ENCODE results near the gene ZNF575. TPM values are rescaled to one million over a fixed set of nuclear protein-coding genes. Genes with fewer than 3 reads are reported as not detected.

Gene ZNF575
- total RNA-seq, 2 experiments from 2014 or later = 2.0 TPM; not detected in 1

DNA sequence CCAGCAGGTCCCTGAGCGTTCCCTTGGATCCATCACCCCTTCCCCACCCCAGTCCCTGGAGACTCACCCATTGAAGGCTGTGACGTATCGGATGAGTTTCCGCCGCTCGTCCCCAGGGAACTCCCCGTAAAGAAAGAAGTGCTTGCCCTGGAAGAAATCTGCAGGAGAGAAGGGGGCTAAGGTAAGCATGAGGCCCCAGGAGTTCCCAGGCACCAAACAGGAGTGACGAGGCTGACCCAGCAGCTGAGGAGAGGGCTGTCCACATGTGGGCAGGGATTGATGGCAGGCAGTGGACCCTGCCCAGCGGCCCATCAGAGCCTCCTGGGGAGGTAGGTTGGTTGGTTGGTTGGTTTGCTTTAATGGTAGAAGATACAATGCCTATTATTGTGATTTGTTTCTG lies 11.1 kb downstream of the ZNF575 start:
- intact Hi-C loops (cut with micrococcal nuclease; ENCODE audit: unreplicated experiment) = no loop called here
- TF ChIP-seq, protein P1, sequence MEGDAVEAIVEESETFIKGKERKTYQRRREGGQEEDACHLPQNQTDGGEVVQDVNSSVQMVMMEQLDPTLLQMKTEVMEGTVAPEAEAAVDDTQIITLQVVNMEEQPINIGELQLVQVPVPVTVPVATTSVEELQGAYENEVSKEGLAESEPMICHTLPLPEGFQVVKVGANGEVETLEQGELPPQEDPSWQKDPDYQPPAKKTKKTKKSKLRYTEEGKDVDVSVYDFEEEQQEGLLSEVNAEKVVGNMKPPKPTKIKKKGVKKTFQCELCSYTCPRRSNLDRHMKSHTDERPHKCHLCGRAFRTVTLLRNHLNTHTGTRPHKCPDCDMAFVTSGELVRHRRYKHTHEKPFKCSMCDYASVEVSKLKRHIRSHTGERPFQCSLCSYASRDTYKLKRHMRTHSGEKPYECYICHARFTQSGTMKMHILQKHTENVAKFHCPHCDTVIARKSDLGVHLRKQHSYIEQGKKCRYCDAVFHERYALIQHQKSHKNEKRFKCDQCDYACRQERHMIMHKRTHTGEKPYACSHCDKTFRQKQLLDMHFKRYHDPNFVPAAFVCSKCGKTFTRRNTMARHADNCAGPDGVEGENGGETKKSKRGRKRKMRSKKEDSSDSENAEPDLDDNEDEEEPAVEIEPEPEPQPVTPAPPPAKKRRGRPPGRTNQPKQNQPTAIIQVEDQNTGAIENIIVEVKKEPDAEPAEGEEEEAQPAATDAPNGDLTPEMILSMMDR (conservative IDR thresholded peaks at IDR 0.05; ENCODE audit: low read length) = no peak
- TF ChIP-seq EZH2phosphoT487 (IDR thresholded peaks at IDR 0.05; ENCODE audit: borderline replicate concordance, low read depth, low read length) = no peak
- no peaks in the 10 kb centered on the region for H3K79me2 ChIP-seq (ENCODE audit: insufficient read depth, low read depth, low read length)

GRCh38 chr19:43545276-43545675 lies 12.3 kb downstream of the ZNF575 start:
- ChIA-PET POLR2A (no interaction called here), CTCF (ENCODE audit: unreplicated experiment) (no interaction called here)

More for the DNA sequence above, 11.1 kb downstream of the ZNF575 start:
- ChIA-PET POLR2A (no interaction called here), CTCF (ENCODE audit: unreplicated experiment) (no interaction called here)
- Histone ChIP-seq H3K9me2 (ENCODE audit: insufficient read depth, low read length) (no peaks in the 10 kb centered on the region), H4K20me1 (ENCODE audit: insufficient read depth, low read length) (no peaks in the 10 kb centered on the region), H3K9me3 (ENCODE audit: low read length) (no peaks in the 10 kb centered on the region), H3K4me2 (ENCODE audit: low read length) (no peak overlapping the region), H2AFZ (ENCODE audit: low read length) (no peak overlapping the region), H3K4me1 (ENCODE audit: insufficient read depth, low read length, poor library complexity, severe bottlenecking) (no peaks in the 10 kb centered on the region), H3K27ac (ENCODE audit: low read depth, low read length, poor library complexity, severe bottlenecking) (no peak overlapping the region), H3K4me3 (ENCODE audit: low read depth, low read length, poor library complexity, severe bottlenecking) (no peak overlapping the region), H3K36me3 (ENCODE audit: insufficient read depth, low read length) (peaks cover 49% of the 10 kb centered on the region)
- no TSS peak for BruUV-seq (replicated peaks)
- no peak for DNase-seq (ENCODE audit: low spot score)

GRCh38 chr19:43545981-43546380 lies 13.0 kb downstream of the ZNF575 start:
- CTCF ChIA-PET (ENCODE audit: unreplicated experiment) = interaction anchor here (0.7 kb wide), 1 partner anchor 12 kb away, joined by 3 read pairs; no protein-coding TSS in a partner anchor
- Histone ChIP-seq H3K4me1 (ENCODE audit: insufficient read depth, low read length, poor library complexity, severe bottlenecking) (no peaks in the 10 kb centered on the region), H3K4me3 (ENCODE audit: low read depth, low read length, poor library complexity, severe bottlenecking) (no peak overlapping the region), H3K9me3 (ENCODE audit: low read length) (no peaks in the 10 kb centered on the region), H2AFZ (ENCODE audit: low read length) (no peak overlapping the region), H4K20me1 (ENCODE audit: insufficient read depth, low read length) (no peaks in the 10 kb centered on the region), H3K79me2 (ENCODE audit: insufficient read depth, low read depth, low read length) (no peaks in the 10 kb centered on the region), H3K36me3 (ENCODE audit: insufficient read depth, low read length) (peaks cover 47% of the 10 kb centered on the region), H3K27ac (ENCODE audit: low read depth, low read length, poor library complexity, severe bottlenecking) (no peak overlapping the region), H3K4me2 (ENCODE audit: low read length) (no peak overlapping the region), H3K9me2 (ENCODE audit: insufficient read depth, low read length) (no peaks in the 10 kb centered on the region)
- POLR2A ChIA-PET = no interaction called here
- no TSS peak for BruUV-seq (replicated peaks)
- DNase-seq (ENCODE audit: low spot score) = no peak
- TF ChIP-seq, protein P1 (conservative IDR thresholded peaks at IDR 0.05; ENCODE audit: low read length) = no peak
- no peak for TF ChIP-seq EZH2phosphoT487 (IDR thresholded peaks at IDR 0.05; ENCODE audit: borderline replicate concordance, low read depth, low read length)
- intact Hi-C loops (cut with micrococcal nuclease; ENCODE audit: unreplicated experiment) = no loop called here

More at GRCh38 chr19:43545276-43545675, 12.3 kb downstream of the ZNF575 start:
- Histone ChIP-seq H3K4me1 (ENCODE audit: insufficient read depth, low read length, poor library complexity, severe bottlenecking) (no peaks in the 10 kb centered on the region), H3K27ac (ENCODE audit: low read depth, low read length, poor library complexity, severe bottlenecking) (no peak overlapping the region), H3K79me2 (ENCODE audit: insufficient read depth, low read depth, low read length) (no peaks in the 10 kb centered on the region), H3K4me2 (ENCODE audit: low read length) (no peak overlapping the region), H2AFZ (ENCODE audit: low read length) (no peak overlapping the region), H3K9me3 (ENCODE audit: low read length) (no peaks in the 10 kb centered on the region), H3K9me2 (ENCODE audit: insufficient read depth, low read length) (no peaks in the 10 kb centered on the region), H3K4me3 (ENCODE audit: low read depth, low read length, poor library complexity, severe bottlenecking) (no peak overlapping the region), H4K20me1 (ENCODE audit: insufficient read depth, low read length) (no peaks in the 10 kb centered on the region), H3K36me3 (ENCODE audit: insufficient read depth, low read length) (peaks cover 48% of the 10 kb centered on the region)
- BruUV-seq (replicated peaks) = no TSS peak
- no peak for TF ChIP-seq EZH2phosphoT487 (IDR thresholded peaks at IDR 0.05; ENCODE audit: borderline replicate concordance, low read depth, low read length)
- TF ChIP-seq, protein P1 (conservative IDR thresholded peaks at IDR 0.05; ENCODE audit: low read length) = no peak
- intact Hi-C loops (cut with micrococcal nuclease; ENCODE audit: unreplicated experiment) = no loop called here
- DNase-seq (ENCODE audit: low spot score) = no peak

Data from OCI-LY7 (cell line).